GM18907 (cell line): ENCODE measurements around the gene BICD1.

Experiments
- ATAC-seq: cut with Tn5 transposase; IDR thresholded peaks from one replicate; pipeline ENCODE4 v1.9.1; 2021; ENCODE audit warnings: mild to moderate bottlenecking, moderate library complexity; ENCODE audit not compliant: unreplicated experiment

Gene BICD1

DNA sequence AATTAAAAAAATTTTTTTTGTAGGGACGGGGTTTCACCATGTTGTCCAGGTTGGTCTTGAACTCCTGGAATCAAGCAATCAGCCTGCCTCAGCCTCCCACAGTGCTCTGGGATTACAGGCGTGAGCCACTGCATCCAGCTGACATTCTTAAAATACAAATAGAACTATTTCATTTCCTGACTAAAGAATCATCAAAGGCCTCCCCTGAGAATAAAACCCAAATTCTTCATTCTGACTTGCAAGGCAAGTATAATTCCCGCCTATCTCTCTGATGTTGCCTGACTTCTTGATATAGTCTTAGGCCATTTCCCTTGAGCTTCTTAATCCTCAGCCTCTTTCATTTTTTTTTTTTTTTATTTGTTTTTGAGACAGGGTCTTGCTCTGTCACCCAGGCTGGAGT is 4.4 kb upstream of the BICD1 start:
- ATAC-seq: no peak

DNA sequence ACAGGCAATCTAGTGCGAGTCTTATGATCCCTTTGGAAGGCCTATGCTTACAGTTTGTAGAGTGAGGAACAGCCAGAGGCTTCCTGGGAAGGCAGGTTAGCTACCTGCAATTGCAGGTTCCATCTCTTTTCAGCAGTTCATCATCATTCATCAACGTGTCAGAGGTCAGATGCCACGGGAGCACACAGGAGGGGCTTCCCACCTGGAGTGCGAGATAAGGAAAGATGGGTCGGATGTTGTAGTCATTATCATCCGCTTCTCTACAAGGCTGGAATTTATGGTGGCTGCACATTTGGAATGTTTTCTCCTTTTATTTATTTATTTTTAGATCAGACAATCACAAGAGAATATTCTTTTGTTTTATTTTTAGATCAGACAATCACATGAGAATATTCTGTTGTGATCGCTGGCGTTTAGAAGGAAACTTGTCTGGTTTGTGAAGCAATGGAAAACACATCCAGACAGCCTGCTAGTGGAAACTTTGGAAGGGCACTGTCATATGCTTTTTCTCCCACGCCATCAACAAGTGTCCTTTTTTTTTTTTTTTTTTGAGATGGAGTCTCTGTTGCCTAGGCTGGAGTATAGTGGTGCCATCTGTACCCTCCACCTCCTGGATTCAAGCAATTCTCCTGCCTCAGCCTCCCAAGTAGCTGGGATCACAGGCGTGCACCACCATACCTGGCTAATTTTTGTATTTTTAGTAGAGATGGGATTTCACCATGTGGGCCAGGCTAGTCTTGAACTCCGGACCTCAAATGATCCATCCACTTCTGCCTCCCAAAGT is 1.9 kb upstream of the BICD1 start:
- ATAC-seq: no peak

GRCh38 chr12:32105986-32106516 is 596 bp upstream of the BICD1 start:
- no peak for ATAC-seq

- ATAC-seq: peak; percentile 22
Measured at GRCh38 chr12:32107359-32108267, 966 bp downstream of the BICD1 start.

GRCh38 chr12:32108787-32109186 is 2.1 kb downstream of the BICD1 start:
- ATAC-seq: no peak

GRCh38 chr12:32110417-32110816 is 3.8 kb downstream of the BICD1 start:
- ATAC-seq: no peak

DNA sequence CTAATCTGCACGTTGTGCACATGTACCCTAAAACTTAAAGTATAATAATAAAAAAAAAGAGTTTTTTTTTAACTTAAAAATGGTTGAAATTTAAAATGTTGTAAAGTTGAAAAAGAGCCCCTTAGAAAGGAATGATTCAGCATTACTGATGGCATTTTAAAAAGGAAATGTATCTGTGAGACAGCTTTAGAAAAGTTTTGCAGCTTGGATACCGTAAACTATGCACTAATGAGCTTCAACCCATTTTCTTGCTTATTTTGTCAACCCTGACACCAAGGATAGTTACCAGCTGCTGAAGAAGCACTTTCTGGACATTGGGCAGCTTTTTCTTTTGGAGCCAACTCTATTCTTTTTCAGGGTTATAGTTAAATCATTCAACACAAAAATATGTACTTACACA is 4.3 kb downstream of the BICD1 start:
- ATAC-seq: no peak

DNA sequence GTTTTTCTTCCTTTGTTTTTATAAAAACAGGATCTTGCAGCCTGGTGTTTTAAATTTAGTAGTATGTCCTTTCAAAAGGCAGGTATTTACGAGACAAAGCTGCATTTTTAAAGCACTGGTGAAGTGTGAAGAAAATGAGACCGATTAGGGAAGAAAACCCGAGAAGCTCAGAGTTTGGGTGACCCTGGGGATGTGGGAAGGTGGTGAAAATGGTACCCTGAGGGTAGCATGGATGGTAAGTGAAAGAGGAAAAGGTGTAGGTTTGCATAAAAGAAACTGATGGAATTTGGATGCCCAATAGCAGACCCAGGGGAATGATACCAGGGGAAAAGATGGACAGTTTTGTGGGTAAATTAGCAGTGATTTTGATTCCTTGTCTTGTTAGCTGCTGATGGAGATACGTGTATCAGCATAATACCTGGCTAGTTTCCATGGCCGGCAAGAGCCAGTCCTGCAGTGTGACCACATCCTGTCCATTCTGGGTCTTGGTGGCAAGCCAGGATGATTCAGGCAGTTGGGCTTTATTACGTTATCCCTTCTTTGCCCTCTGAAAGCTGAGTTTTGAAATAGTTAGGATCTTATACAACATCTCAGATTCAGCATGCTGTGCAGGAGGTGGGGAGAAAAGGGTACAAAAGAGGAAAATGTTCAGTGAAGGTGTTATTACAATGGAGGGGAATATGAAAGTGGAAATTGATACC is 8.9 kb downstream of the BICD1 start:
- ATAC-seq: no peak

DNA sequence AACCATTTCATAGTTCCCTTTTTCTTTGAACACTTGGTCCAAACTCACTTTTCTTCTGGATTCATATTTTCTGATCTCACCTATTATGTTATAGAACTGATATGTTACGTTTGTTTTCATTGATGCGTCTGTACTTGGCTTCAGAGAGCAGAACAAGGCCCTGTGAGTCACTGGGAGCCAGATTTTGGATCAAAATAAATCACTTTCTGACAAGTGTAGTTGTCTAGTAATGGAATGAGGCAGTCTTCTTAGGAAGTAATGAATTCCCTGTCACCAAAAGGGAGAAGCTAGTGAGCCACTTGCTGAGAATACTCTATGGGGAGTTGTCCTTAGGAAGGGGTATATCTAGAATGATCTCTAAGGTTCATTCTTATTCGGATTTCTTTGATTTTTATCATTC is 10.2 kb downstream of the BICD1 start:
- ATAC-seq: no peak

- ATAC-seq: no peak
Measured at GRCh38 chr12:32117316-32117715, 10.7 kb downstream of the BICD1 start.

DNA sequence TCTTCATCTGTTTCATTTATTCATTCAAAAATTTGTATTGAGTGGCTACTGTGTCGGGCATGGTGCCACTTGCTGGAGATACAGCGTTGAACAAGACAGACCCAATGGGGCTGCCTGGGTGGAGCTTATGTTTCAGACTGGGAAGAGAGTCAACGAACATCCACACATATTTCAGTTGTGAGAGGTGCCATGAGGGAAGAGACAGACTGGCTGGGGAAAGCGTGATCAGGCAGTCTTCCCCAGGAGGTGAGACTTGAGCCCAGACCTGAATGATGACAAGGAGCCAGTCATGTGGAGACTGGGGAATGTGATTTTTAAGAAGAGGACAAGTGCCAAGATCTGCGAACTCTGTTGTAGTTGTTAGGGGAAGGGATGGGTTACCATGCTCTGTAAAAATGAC is 12.2 kb downstream of the BICD1 start:
- ATAC-seq: no peak

GRCh38 chr12:32120419-32120818 is 13.8 kb downstream of the BICD1 start:
- ATAC-seq: peak; percentile 79

DNA sequence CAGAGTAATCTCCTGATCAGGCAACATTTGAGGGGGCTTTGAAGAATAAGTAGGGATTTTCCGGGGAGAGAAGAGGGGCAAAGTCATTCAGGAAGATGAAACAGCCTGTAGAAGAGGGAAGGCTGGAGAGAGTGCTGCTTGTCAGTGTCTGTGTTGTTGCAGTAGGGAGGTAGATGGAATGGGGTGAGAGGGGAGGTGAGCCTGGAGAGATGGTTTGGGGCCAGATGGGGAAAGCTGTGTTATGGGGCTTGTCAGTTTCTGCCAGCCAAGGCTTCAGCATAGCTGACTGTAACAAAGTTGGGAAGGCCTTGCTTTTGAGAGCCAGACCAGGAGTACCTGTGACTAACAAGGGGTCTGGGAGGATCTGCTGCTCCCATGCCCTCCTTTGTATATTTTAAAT is 18.0 kb downstream of the BICD1 start:
- no peak for ATAC-seq

- ATAC-seq: no peak
Measured at GRCh38 chr12:32125455-32126084, 18.9 kb downstream of the BICD1 start.

- no peak for ATAC-seq
Measured at GRCh38 chr12:32126720-32127119, 20.1 kb downstream of the BICD1 start.

DNA sequence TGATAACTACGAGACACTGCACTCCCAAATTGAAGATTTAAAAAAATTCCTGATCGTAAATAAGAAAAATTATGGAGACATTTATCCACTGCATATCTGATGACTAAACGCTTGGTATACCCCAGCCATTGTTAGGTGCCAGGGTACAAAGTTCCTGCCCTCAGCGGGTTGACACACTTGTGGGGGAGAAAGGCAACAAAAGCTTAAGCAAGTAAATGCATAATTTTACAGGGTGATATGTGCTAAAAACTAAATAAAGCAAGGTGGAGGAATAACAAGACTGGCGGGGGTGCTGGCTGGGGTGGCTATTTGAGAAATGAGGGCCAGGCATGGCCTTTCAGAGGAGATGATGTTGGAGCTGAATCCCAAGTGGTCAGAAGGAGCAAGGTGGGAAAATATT is 25.0 kb downstream of the BICD1 start:
- ATAC-seq: no peak

- ATAC-seq: peak; percentile 72
Measured at GRCh38 chr12:32134101-32134888, 27.6 kb downstream of the BICD1 start.

DNA sequence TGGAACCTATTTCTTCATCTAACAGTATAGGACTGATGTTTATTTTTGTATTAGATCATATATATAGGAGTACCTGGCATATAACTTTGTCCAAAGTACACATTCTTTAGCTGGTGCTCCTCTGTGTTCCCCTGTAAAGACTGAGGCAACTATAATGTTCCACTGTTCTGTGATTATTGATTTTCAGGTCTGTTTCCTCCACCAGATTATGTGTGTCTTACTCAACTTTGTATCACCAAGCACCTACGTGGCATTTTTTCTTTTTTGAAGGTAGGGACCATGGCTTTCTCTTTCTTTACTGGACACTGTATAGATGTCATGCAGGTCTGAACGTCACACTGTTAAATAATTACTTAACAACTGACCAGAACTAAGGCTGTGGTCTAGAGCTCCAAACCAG is 29.3 kb downstream of the BICD1 start:
- ATAC-seq: no peak

DNA sequence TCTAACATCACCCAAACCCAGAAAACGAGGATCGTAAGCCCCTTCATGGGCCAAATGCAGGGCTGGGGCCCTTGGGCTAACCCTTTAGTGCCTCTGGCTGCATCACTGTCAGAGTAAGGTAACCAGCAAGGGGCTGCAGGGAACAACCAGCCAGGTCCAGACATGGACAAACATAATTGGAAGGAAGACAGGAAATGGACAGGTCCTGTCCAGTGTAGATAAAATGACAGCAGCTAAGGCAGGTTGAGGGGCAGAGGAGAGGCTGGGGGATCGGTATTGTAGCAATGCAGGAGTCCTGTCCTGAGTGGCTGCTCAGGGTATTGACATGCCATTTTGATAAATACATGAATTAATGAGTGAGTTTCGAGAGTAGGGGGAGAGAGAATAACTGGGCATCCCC is 29.8 kb downstream of the BICD1 start:
- ATAC-seq: no peak

- peak; percentile 89 for ATAC-seq
Measured at GRCh38 chr12:32139064-32139421, 32.4 kb downstream of the BICD1 start.
